PC-9 (cell line): ENCODE data around the gene SEC31B. TPM values are rescaled to one million over a fixed set of nuclear protein-coding genes. Genes with fewer than 3 reads are reported as not detected.
A peak's percentile ranks its signal among the peaks of the same experiment; 100 is the strongest.

Source experiments
- BruUV-seq: library from RNA; stranded (reverse); fragments of 400-500 nt; replicated peaks from 2 replicates; lab custom pipeline; 2021; lab: Mats Ljungman, UMichigan
- CTCF ChIA-PET: fragments of 300-600 bp; sonication (Branson Sonifier 250); formaldehyde crosslinking; loops from one replicate; lab custom pipeline; 2022; ENCODE audit warnings: antibody characterized with exemption; lab: Charles Lee
- POLR2A ChIA-PET: fragments of 300-600 bp; sonication (Branson Sonifier 250); formaldehyde crosslinking; loops from one replicate; lab custom pipeline; 2022; ENCODE audit warnings: antibody characterized with exemption; ENCODE audit not compliant: unreplicated experiment; lab: Charles Lee
- DNase-seq, 2 experiments: peaks; one replicate each; pipeline versions ENCODE4 v3.0.0 to v3.0.0-alpha.2; 2015 to 2022; ENCODE audit warnings: mixed read lengths in 1 of 2
- H2AFZ ChIP-seq: fragments of 200-600 bp; sonication (generic); 2 replicates; pipeline ENCODE4 v1.8.1; 2017; ENCODE audit warnings: antibody characterized with exemption
- H3F3A ChIP-seq: fragments of 200-600 bp; sonication (generic); 2 replicates; pipeline ENCODE4 v1.8.1; 2017; ENCODE audit warnings: antibody characterized with exemption, mild to moderate bottlenecking, low read depth; ENCODE audit not compliant: insufficient read depth
- H3K27ac ChIP-seq: fragments of 200-600 bp; sonication (generic); 2 replicates; pipeline ENCODE4 v1.6.1; 2016; ENCODE audit warnings: mixed run types
- H3K27me3 ChIP-seq: fragments of 200-600 bp; sonication (generic); 2 replicates; pipeline ENCODE4 v1.6.1; 2016; ENCODE audit warnings: low read depth, mixed run types; ENCODE audit not compliant: insufficient read depth
- H3K36me3 ChIP-seq: fragments of 200-600 bp; sonication (generic); 2 replicates; pipeline ENCODE4 v1.6.1; 2016; ENCODE audit warnings: low read depth, mixed run types
- H3K4me1 ChIP-seq: fragments of 200-600 bp; sonication (generic); replicated peaks from 2 replicates; pipeline ENCODE4 v1.6.1; 2016; ENCODE audit warnings: mixed run types; ENCODE audit not compliant: insufficient read depth
- H3K4me2 ChIP-seq: fragments of 200-600 bp; sonication (generic); 2 replicates; pipeline ENCODE4 v1.6.1; 2017; ENCODE audit warnings: mixed run types
- H3K4me3 ChIP-seq: fragments of 200-600 bp; sonication (generic); 2 replicates; pipeline ENCODE4 v1.6.1; 2016; ENCODE audit warnings: mixed run types
- H3K79me2 ChIP-seq: fragments of 200-600 bp; sonication (generic); 2 replicates; pipeline ENCODE4 v1.6.1; 2017; ENCODE audit warnings: low read depth, mixed run types
- H3K9me2 ChIP-seq: fragments of 200-600 bp; sonication (generic); 2 replicates; pipeline ENCODE4 v1.8.1; 2017; ENCODE audit warnings: mild to moderate bottlenecking; ENCODE audit not compliant: insufficient read depth
- H3K9me3 ChIP-seq: fragments of 200-600 bp; sonication (generic); 2 replicates; pipeline ENCODE4 v1.8.1; 2016; ENCODE audit warnings: low read depth; ENCODE audit not compliant: insufficient read depth
- H4K20me1 ChIP-seq: fragments of 200-600 bp; sonication (generic); 2 replicates; pipeline ENCODE4 v1.8.1; 2017; ENCODE audit not compliant: insufficient read depth
- CTCF ChIP-seq: fragments of 200-600 bp; sonication (generic); conservative IDR thresholded peaks from 2 replicates; pipeline ENCODE4 v1.6.1; 2017; ENCODE audit warnings: mixed run types, antibody characterized with exemption, mild to moderate bottlenecking, moderate library complexity
- EZH2 ChIP-seq: fragments of 200-600 bp; sonication (generic); IDR thresholded peaks from 2 replicates; pipeline ENCODE4 v1.8.0; 2017; ENCODE audit warnings: antibody characterized with exemption, low read depth
- intact Hi-C: fragments of 100-400 bp; cut with micrococcal nuclease; formaldehyde crosslinking; loops from one replicate; pipeline ENCODE4 v1.10.0; 2022; ENCODE audit not compliant: unreplicated experiment
- total RNA-seq: library from RNA; stranded (reverse); gene quantifications from 2 replicates; pipeline ENCODE4 v1.2.3, GENCODE V29; 2021

SEC31B gene
- total RNA-seq, 1 experiment from 2014 or later = 7.4 TPM

- TF ChIP-seq EZH2 (no peak), CTCF (no peak)
- CTCF ChIA-PET = interaction anchor here (0.7 kb wide), 1 partner anchor 40 kb away, joined by 3 read pairs; no protein-coding TSS in a partner anchor
- Histone ChIP-seq H3K27me3 (no peaks in the 10 kb centered on the region), H3K27ac (no peak overlapping the region), H3K9me3 (no peaks in the 10 kb centered on the region), H3K79me2 (no peaks in the 10 kb centered on the region), H3K9me2 (no peaks in the 10 kb centered on the region), H3F3A (no peaks in the 10 kb centered on the region), H4K20me1 (no peaks in the 10 kb centered on the region), H3K4me3 (no peak overlapping the region), H3K36me3 (no peaks in the 10 kb centered on the region), H3K4me1 (0 out of 2 replicates have a peak, but pooled peaks cover 5% of the 10 kb centered on the region), H3K4me2 (no peak overlapping the region; the same call in 1 of the 2 replicates), H2AFZ (no peak overlapping the region)
- POLR2A ChIA-PET = no interaction called here
- intact Hi-C loops = no loop called here
- peak in 1 of 2 experiments; percentile 57 for DNase-seq
- BruUV-seq = no TSS peak
Observed at GRCh38 chr10:100442548-100442947, 77.1 kb downstream of the SEC31B start.

GRCh38 chr10:100438674-100439315, 80.9 kb downstream of the SEC31B start:
- POLR2A ChIA-PET = interaction anchor here (0.5 to 0.6 kb wide), 2 partner anchors 10 to 92 kb away, joined by 5 to 7 read pairs; partner anchors contain the start of gene SCD

More at GRCh38 chr10:100438674-100439315, 80.9 kb downstream of the SEC31B start:
- Histone ChIP-seq H3K4me1 (0 out of 2 replicates have a peak, but pooled peaks cover 5% of the 10 kb centered on the region), H3K36me3 (no peaks in the 10 kb centered on the region), H3K4me3 (no peak overlapping the region), H3K4me2 (no peak overlapping the region), H3K79me2 (no peaks in the 10 kb centered on the region), H3F3A (no peaks in the 10 kb centered on the region), H3K9me2 (no peaks in the 10 kb centered on the region), H3K27ac (no peak overlapping the region), H3K9me3 (no peaks in the 10 kb centered on the region), H3K27me3 (no peaks in the 10 kb centered on the region), H4K20me1 (no peaks in the 10 kb centered on the region), H2AFZ (no peak overlapping the region)
- no peak for DNase-seq
- no TSS peak for BruUV-seq
- CTCF ChIA-PET = no interaction called here
- intact Hi-C loops = loop anchor here (10.0 kb wide), 1 partner anchor 576 kb away; no protein-coding TSS in a partner anchor
- no peak for TF ChIP-seq EZH2
- TF ChIP-seq CTCF = no peak

Other genes starting within 250 kb of the SEC31B start
- 9.9 and 17.9 TPM in 2 replicates for gene BLOC1S2, start 233.2 kb downstream of the SEC31B start, total RNA-seq
- not detected in 2 replicates for gene PKD2L1, start 189.6 kb downstream of the SEC31B start, total RNA-seq
- gene SCD, start 172.6 kb downstream of the SEC31B start, total RNA-seq = 220 and 518 TPM in 2 replicates
- not detected in 2 replicates for gene WNT8B, start 56.9 kb downstream of the SEC31B start, total RNA-seq
- gene NDUFB8, start 10.0 kb upstream of the SEC31B start, total RNA-seq = 85.7 and 86.0 TPM in 2 replicates
- 37.5 and 42.0 TPM in 2 replicates for gene HIF1AN, start 16.1 kb upstream of the SEC31B start, total RNA-seq
- gene PAX2, start 225.7 kb upstream of the SEC31B start, total RNA-seq = not detected in 2 replicates